ENCODE measurements around the gene FBL.
"Not testable (repeated sequence)": the region's sequence is repeated elsewhere in the genome, so short reads cannot be mapped to it uniquely, and the experiment has no call there.

GRCh38 chr19:39878866-39879265 lies 32.7 kb upstream of the FBL start:
- TF ChIP-seq CTCF, POLR2AphosphoS5 (IDR thresholded peaks at IDR 0.05): not testable (repeated sequence)

Measured in prostate gland (tissue), 2 donors.